Mesenchymal stem cell (in vitro differentiated cells and primary cell): ENCODE results near the gene MBD3L5.

Experiments used
- DNase-seq: peaks from one replicate; pipeline ENCODE4 v3.0.0-alpha.2; 2013
- H2AFZ ChIP-seq: one replicate; pipeline ENCODE4 v1.6.1; 2013; ENCODE audit warnings: low read depth, mild to moderate bottlenecking, control low read depth, inconsistent platforms, low read length, moderate library complexity
- H2AK5ac ChIP-seq: 2 replicates; pipeline ENCODE4 v1.6.1; 2013; ENCODE audit warnings: low read length, moderate library complexity, mild to moderate bottlenecking, inconsistent platforms; ENCODE audit not compliant: severe bottlenecking
- H2BK120ac ChIP-seq: one replicate; pipeline ENCODE4 v1.6.1; 2013; ENCODE audit warnings: low read depth, mild to moderate bottlenecking, inconsistent platforms, low read length, moderate library complexity
- H2BK12ac ChIP-seq, 2 experiments: one replicate each; pipeline ENCODE4 v1.6.1; 2013; ENCODE audit warnings: inconsistent platforms in 2 of 2, low read length in 2 of 2, mild to moderate bottlenecking in 2 of 2, moderate library complexity in 2 of 2, control low read depth in 1 of 2
- H2BK15ac ChIP-seq: one replicate; pipeline ENCODE4 v1.6.1; 2013; ENCODE audit warnings: mild to moderate bottlenecking, low read depth, inconsistent platforms; ENCODE audit not compliant: poor library complexity, severe bottlenecking
- H2BK5ac ChIP-seq: 2 replicates; pipeline ENCODE4 v1.6.1; 2013; ENCODE audit warnings: low read depth, mild to moderate bottlenecking, low read length, control low read depth, inconsistent platforms; ENCODE audit not compliant: poor library complexity, severe bottlenecking
- H3K14ac ChIP-seq, 2 experiments: one replicate each; pipeline ENCODE4 v1.6.1; 2013; ENCODE audit warnings: inconsistent platforms in 2 of 2, low read length in 2 of 2, control low read depth in 1 of 2, mild to moderate bottlenecking in 1 of 2, moderate library complexity in 1 of 2
- H3K18ac ChIP-seq, 2 experiments: one replicate each; pipeline ENCODE4 v1.6.1; 2013; ENCODE audit warnings: inconsistent platforms in 2 of 2, low read length in 2 of 2, control low read depth in 1 of 2, low read depth in 1 of 2, mild to moderate bottlenecking in 1 of 2
- H3K23ac ChIP-seq, 2 experiments: one replicate each; pipeline ENCODE4 v1.6.1; 2013; ENCODE audit warnings: inconsistent platforms in 2 of 2, low read length in 2 of 2, mild to moderate bottlenecking in 2 of 2, moderate library complexity in 2 of 2, control low read depth in 1 of 2
- H3K27ac ChIP-seq: 2 replicates; pipeline ENCODE4 v1.5.1; 2013; ENCODE audit warnings: mild to moderate bottlenecking, moderate library complexity, low read length, control low read depth, inconsistent platforms; ENCODE audit not compliant: poor library complexity, severe bottlenecking
- H3K27me3 ChIP-seq, 2 experiments: 2 replicates each; pipeline versions ENCODE4 v1.6.1 to v1.7.0; 2013; ENCODE audit warnings: low read length in 2 of 2, mild to moderate bottlenecking in 2 of 2, moderate library complexity in 2 of 2, control low read depth in 1 of 2, inconsistent platforms in 1 of 2; ENCODE audit not compliant: control insufficient read depth in 1 of 2, insufficient read depth in 1 of 2
- H3K36me3 ChIP-seq, 2 experiments: 2 replicates each; pipeline versions ENCODE4 v1.6.1 to v1.7.0; 2013; ENCODE audit warnings: low read length in 2 of 2, control low read depth in 1 of 2, inconsistent platforms in 1 of 2, low read depth in 1 of 2, mild to moderate bottlenecking in 1 of 2; ENCODE audit not compliant: insufficient read depth in 2 of 2, control insufficient read depth in 1 of 2
- H3K4ac ChIP-seq, 2 experiments: one replicate each; pipeline ENCODE4 v1.6.1; 2013; ENCODE audit warnings: inconsistent platforms in 2 of 2, low read length in 2 of 2, mild to moderate bottlenecking in 2 of 2, moderate library complexity in 2 of 2, control low read depth in 1 of 2, low read depth in 1 of 2
- H3K4me1 ChIP-seq: 2 replicates; pipeline ENCODE4 v1.6.1; 2013; ENCODE audit warnings: low read depth, low read length, control low read depth; ENCODE audit not compliant: control insufficient read depth, insufficient read depth
- H3K4me2 ChIP-seq: 2 replicates; pipeline ENCODE4 v1.6.1; 2013; ENCODE audit warnings: low read length, mild to moderate bottlenecking, inconsistent platforms; ENCODE audit not compliant: poor library complexity, severe bottlenecking
- H3K4me3 ChIP-seq, 2 experiments: 2 replicates each; pipeline versions ENCODE4 v1.5.1 to v1.7.0; 2013; ENCODE audit warnings: low read length in 2 of 2, mild to moderate bottlenecking in 2 of 2, control low read depth in 1 of 2, low read depth in 1 of 2; ENCODE audit not compliant: insufficient read depth in 1 of 2
- H3K79me1 ChIP-seq: replicated peaks from 2 replicates; pipeline ENCODE4 v1.6.1; 2013; ENCODE audit warnings: mild to moderate bottlenecking, control low read depth, low read length, inconsistent platforms; ENCODE audit not compliant: poor library complexity, severe bottlenecking
- H3K9ac ChIP-seq: 2 replicates; pipeline ENCODE4 v1.7.0; 2013; ENCODE audit warnings: mild to moderate bottlenecking, low read length, moderate library complexity
- H3K9me3 ChIP-seq: 2 replicates; pipeline ENCODE4 v1.7.0; 2013; ENCODE audit warnings: mild to moderate bottlenecking, low read length; ENCODE audit not compliant: control insufficient read depth
- H4K8ac ChIP-seq: one replicate; pipeline ENCODE4 v1.6.1; 2013; ENCODE audit warnings: inconsistent platforms, mild to moderate bottlenecking, low read length, moderate library complexity
- H4K91ac ChIP-seq: one replicate; pipeline ENCODE4 v1.6.1; 2013; ENCODE audit warnings: mild to moderate bottlenecking, low read length, inconsistent platforms
- WGBS: methylation state at CpG from one replicate; pipeline ENCODE4 v1.1.7; 2013; ENCODE audit warnings: mixed read lengths; 5-methylcytosine and 5-hydroxymethylcytosine counted together

MBD3L5 gene

DNA sequence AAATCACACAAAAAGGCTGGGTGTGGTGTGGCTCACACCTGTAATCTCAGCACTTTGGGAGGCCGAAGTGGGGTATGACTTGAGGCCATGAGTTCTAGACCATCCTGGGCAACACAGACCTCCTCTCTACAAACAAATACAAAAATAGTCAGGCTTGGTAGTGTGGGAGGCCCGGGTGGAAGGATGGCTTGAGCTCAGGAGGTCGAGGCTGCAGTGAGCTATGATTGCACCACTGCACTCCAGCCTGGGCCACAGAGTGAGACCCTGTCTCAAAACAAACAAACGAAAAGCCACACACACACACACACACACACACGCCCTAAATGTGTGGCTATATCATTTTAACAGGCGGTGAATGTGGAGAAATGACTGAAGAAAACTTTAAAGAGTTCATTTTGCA is 38.2 kb downstream of the MBD3L5 start:
- no peak overlapping the region for H2AK5ac ChIP-seq
- no peak overlapping the region for H3K9ac ChIP-seq
- H3K27ac ChIP-seq: no peak overlapping the region
- H3K36me3 ChIP-seq: peaks cover 22 to 28% of the 10 kb centered on the region in 2 experiments
- no peak overlapping the region for H4K91ac ChIP-seq
- H3K27me3 ChIP-seq: no peaks in the 10 kb centered on the region
- H2AFZ ChIP-seq: no peak overlapping the region
- no peak overlapping the region for H2BK12ac ChIP-seq
- H4K8ac ChIP-seq: no peak overlapping the region
- H2BK120ac ChIP-seq: no peak overlapping the region
- H3K4me1 ChIP-seq: peaks cover 2% of the 10 kb centered on the region
- no peak overlapping the region for H3K4ac ChIP-seq
- 67% methylated on average over 3 of the region's 6 CpGs for WGBS
- H3K79me1 ChIP-seq: peaks cover 23% of the 10 kb centered on the region
- no peak overlapping the region for H3K23ac ChIP-seq
- peak overlapping the region in 1 of 2 experiments; percentile 62 for H3K4me3 ChIP-seq
- no peak overlapping the region for H2BK15ac ChIP-seq
- no peak for DNase-seq
- no peak overlapping the region for H3K14ac ChIP-seq
- no peak overlapping the region for H3K4me2 ChIP-seq
- H3K18ac ChIP-seq: no peak overlapping the region
- no peak overlapping the region for H2BK5ac ChIP-seq
- H3K9me3 ChIP-seq: peaks cover 22% of the 10 kb centered on the region

DNA sequence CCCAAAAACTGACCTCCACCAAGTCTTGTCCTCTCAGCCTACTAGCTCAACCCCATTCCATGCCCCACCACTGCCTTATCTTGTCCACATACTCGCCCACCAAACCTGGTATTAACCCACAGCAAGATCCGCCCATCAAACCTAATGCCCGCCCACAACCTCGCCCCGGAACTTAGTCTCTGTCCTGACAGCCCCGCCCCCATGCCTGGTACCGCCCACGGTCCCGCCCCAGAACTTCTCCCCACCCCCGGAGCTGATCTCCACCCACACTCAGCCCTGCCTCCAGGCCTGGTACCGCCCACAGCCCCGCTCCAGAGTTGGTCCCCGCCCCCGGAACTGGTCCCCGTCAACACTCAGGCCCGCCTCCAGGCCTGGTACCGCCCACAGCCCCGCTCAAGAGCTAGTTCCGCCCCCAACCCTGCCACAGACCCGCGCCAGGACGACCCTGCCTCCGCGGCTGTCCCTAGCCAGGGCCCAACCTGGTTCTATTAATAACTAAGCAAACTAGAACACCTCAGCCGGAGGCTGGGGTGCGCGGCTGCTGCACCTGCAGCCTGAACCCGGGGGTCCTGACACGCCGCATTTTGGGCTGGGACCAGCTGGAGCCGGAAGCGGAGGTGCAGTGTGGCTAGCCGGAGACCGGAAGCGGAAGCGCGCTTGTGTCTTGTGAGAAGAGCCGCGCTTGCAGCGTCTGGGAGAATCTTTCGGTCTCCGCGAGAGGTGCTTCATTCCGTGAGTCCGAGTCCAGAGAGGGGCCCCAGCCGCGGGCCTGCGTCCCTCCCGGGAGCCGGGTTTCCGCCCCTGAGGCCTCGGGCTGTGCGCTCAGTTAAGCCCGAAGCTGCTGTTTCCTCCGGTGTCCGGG is 38.9 kb downstream of the MBD3L5 start, which contains the start of gene ZNF557:
TSS of gene ZNF557 (plus strand) at position 662 of the 862 bp plus-strand sequence. CDS start 5,372 bp downstream, outside the sequence.
- peaks cover 26% of the 10 kb centered on the region for H3K9me3 ChIP-seq
- H2AK5ac ChIP-seq: no peak within 1 kb of the TSS
- H4K91ac ChIP-seq: peak within 1 kb of the TSS; percentile 98
- peak within 1 kb of the TSS; percentile 85 for H3K27ac ChIP-seq
- H3K4me2 ChIP-seq: peak within 1 kb of the TSS; percentile 73
- H3K27me3 ChIP-seq: no peaks in the 10 kb centered on the region
- H3K18ac ChIP-seq: peak within 1 kb of the TSS; percentile 79 to 100
- WGBS: 2% methylated on average over 51 of the region's 56 CpGs
- peak; percentile 98 for DNase-seq
- peak within 1 kb of the TSS; percentile 94 for H2BK120ac ChIP-seq
- H4K8ac ChIP-seq: peak within 1 kb of the TSS; percentile 99
- peak within 1 kb of the TSS; percentile 100 for H2BK15ac ChIP-seq
- H2BK12ac ChIP-seq: no peak within 1 kb of the TSS
- H3K9ac ChIP-seq: peak within 1 kb of the TSS; percentile 94
- peaks cover 25% of the 10 kb centered on the region for H3K79me1 ChIP-seq
- H3K23ac ChIP-seq: no peak within 1 kb of the TSS
- peaks cover 2% of the 10 kb centered on the region for H3K4me1 ChIP-seq
- peak within 1 kb of the TSS; percentile 90 to 95 for H3K4me3 ChIP-seq
- H2BK5ac ChIP-seq: peak within 1 kb of the TSS; percentile 92
- peak within 1 kb of the TSS; percentile 64 to 83 for H3K4ac ChIP-seq
- H2AFZ ChIP-seq: peak within 1 kb of the TSS; percentile 79
- H3K36me3 ChIP-seq: peaks cover 28 to 33% of the 10 kb centered on the region in 2 experiments
- peak within 1 kb of the TSS in 1 of 2 experiments; percentile 47 for H3K14ac ChIP-seq

DNA sequence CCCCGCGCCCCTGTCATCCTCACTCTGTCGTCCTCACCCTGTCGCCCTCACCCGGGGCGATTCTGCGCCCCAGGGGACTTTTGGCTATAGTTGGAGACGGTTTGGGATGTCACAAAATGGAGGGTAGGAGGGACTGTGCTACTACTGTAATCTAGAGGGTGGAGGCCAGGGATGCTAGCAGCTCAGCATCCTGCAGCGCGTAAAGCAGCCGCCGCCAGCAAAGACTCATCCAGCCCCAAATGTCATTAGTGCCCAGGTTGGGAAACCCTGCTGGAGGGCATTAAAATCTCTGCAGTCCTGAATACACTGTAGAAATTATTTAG is 39.5 kb downstream of the MBD3L5 start:
- 0% methylated on average over 9 of the region's 12 CpGs for WGBS

DNA sequence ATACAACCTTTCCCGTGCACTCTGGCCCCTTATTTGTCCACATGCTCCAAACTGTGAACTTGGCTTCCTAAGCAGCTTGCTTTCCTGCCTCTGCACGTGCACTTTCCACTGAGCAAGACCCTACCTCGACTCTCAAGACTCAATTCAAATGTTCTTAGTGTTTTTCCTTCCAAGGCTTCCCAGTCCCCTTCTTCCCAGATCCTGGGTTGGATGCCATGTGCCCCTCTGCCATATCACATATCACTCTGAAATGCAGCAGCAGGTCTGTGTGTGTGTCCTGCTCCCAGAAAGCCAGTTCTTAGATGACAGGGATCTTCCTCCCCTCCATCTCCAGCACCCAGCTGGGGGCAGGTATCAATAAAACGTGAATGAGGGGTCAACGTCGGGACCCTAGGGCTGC is 42.2 kb downstream of the MBD3L5 start:
- Histone ChIP-seq H2AFZ (no peak overlapping the region), H2BK15ac (no peak overlapping the region), H4K91ac (peak overlapping the region; percentile 39), H3K36me3 (peaks cover 59 to 63% of the 10 kb centered on the region in 2 experiments), H3K18ac (no peak overlapping the region), H3K27ac (no peak overlapping the region), H3K9me3 (peaks cover 56% of the 10 kb centered on the region), H3K23ac (no peak overlapping the region), H3K4me3 (peak overlapping the region in 1 of 2 experiments; percentile 41), H2BK12ac (no peak overlapping the region), H3K9ac (no peak overlapping the region), H3K4me1 (peaks cover 2% of the 10 kb centered on the region), H3K4me2 (no peak overlapping the region), H3K4ac (no peak overlapping the region), H3K79me1 (peaks cover 34% of the 10 kb centered on the region), H2BK120ac (no peak overlapping the region), H3K14ac (no peak overlapping the region), H2AK5ac (no peak overlapping the region), H3K27me3 (no peaks in the 10 kb centered on the region), H4K8ac (peak overlapping the region; percentile 69), H2BK5ac (no peak overlapping the region)
- WGBS: 95% methylated on average over 6 of the region's 6 CpGs
- DNase-seq: no peak

More for the DNA sequence above, 39.5 kb downstream of the MBD3L5 start:
- peak overlapping the region; percentile 96 for H4K8ac ChIP-seq
- H2BK120ac ChIP-seq: no peak overlapping the region
- peaks cover 34 to 37% of the 10 kb centered on the region in 2 experiments for H3K36me3 ChIP-seq
- no peak overlapping the region for H2BK12ac ChIP-seq
- peaks cover 28% of the 10 kb centered on the region for H3K79me1 ChIP-seq
- H3K27ac ChIP-seq: peak overlapping the region; percentile 85
- H3K4me1 ChIP-seq: peaks cover 2% of the 10 kb centered on the region
- no peaks in the 10 kb centered on the region for H3K27me3 ChIP-seq
- peak overlapping the region in 1 of 2 experiments; percentile 47 for H3K14ac ChIP-seq
- H3K4ac ChIP-seq: peak overlapping the region; percentile 64 to 83
- H2AK5ac ChIP-seq: no peak overlapping the region
- peak overlapping the region; percentile 56 for H4K91ac ChIP-seq
- DNase-seq: no peak
- H2BK15ac ChIP-seq: peak overlapping the region; percentile 48
- H3K23ac ChIP-seq: no peak overlapping the region
- H3K4me3 ChIP-seq: peak overlapping the region; percentile 90 to 95
- peak overlapping the region; percentile 73 for H3K4me2 ChIP-seq
- peak overlapping the region; percentile 79 to 93 for H3K18ac ChIP-seq
- peak overlapping the region; percentile 94 for H3K9ac ChIP-seq
- no peak overlapping the region for H2BK5ac ChIP-seq
- H2AFZ ChIP-seq: peak overlapping the region; percentile 62
- peaks cover 29% of the 10 kb centered on the region for H3K9me3 ChIP-seq
